ENCODE data around the gene ZFP36.

Gene ZFP36

GRCh38 chr19:39397360-39398296, 9.0 kb upstream of the ZFP36 start:
- DNase-seq = peak; percentile 88 to 95

GRCh38 chr19:39398297-39398864, 8.3 kb upstream of the ZFP36 start:
- DNase-seq = peak; percentile 81 to 89
- TF ChIP-seq GATA1 (IDR thresholded peaks at IDR 0.05; ENCODE audit: low read depth, low read length) (no peak), POLR2A (IDR thresholded peaks at IDR 0.05; ENCODE audit: low read length) (peak; percentile 51)

More at GRCh38 chr19:39397360-39398296, 9.0 kb upstream of the ZFP36 start:
- TF ChIP-seq POLR2A (IDR thresholded peaks at IDR 0.05; ENCODE audit: low read length) = no peak
- no peak for TF ChIP-seq GATA1 (IDR thresholded peaks at IDR 0.05; ENCODE audit: low read depth, low read length)

GRCh38 chr19:39399668-39400050, 7.0 kb upstream of the ZFP36 start:
- peak in 1 of 2 experiments; percentile 56 for DNase-seq
- TF ChIP-seq GATA1 (IDR thresholded peaks at IDR 0.05; ENCODE audit: low read depth, low read length) = no peak
- no peak for TF ChIP-seq POLR2A (IDR thresholded peaks at IDR 0.05; ENCODE audit: low read length)

- TF ChIP-seq POLR2A (IDR thresholded peaks at IDR 0.05; ENCODE audit: low read length) = no peak
- no peak for TF ChIP-seq GATA1 (IDR thresholded peaks at IDR 0.05; ENCODE audit: low read depth, low read length)
- no peak for DNase-seq
These were observed 6.6 kb upstream of the ZFP36 start for GRCh38 chr19:39400061-39400460.

- DNase-seq = no peak
- TF ChIP-seq POLR2A (IDR thresholded peaks at IDR 0.05; ENCODE audit: low read length) (peak; percentile 51), GATA1 (IDR thresholded peaks at IDR 0.05; ENCODE audit: low read depth, low read length) (no peak)
These were observed 5.5 kb upstream of the ZFP36 start for GRCh38 chr19:39401070-39401548.

GRCh38 chr19:39401549-39402345, 4.9 kb upstream of the ZFP36 start:
- DNase-seq = peak; percentile 86 to 88
- peak; percentile 40 for TF ChIP-seq POLR2A (IDR thresholded peaks at IDR 0.05; ENCODE audit: low read length)
- TF ChIP-seq GATA1 (IDR thresholded peaks at IDR 0.05; ENCODE audit: low read depth, low read length) = no peak

- TF ChIP-seq GATA1 (IDR thresholded peaks at IDR 0.05; ENCODE audit: low read depth, low read length) (no peak), POLR2A (IDR thresholded peaks at IDR 0.05; ENCODE audit: low read length) (peak; percentile 47)
- DNase-seq = peak; percentile 85 to 91
These were observed 4.0 kb upstream of the ZFP36 start for GRCh38 chr19:39402346-39403300.

- TF ChIP-seq POLR2A (IDR thresholded peaks at IDR 0.05; ENCODE audit: low read length) = peak; percentile 68
- no peak for TF ChIP-seq GATA1 (IDR thresholded peaks at IDR 0.05; ENCODE audit: low read depth, low read length)
- peak; percentile 87 to 95 for DNase-seq
These were observed 3.0 kb upstream of the ZFP36 start for GRCh38 chr19:39403331-39404312.

- DNase-seq = no peak
- no peak for TF ChIP-seq POLR2A (IDR thresholded peaks at IDR 0.05; ENCODE audit: low read length)
- no peak for TF ChIP-seq GATA1 (IDR thresholded peaks at IDR 0.05; ENCODE audit: low read depth, low read length)
These were observed 1.2 kb upstream of the ZFP36 start for GRCh38 chr19:39405261-39405957.

- TF ChIP-seq POLR2A (IDR thresholded peaks at IDR 0.05; ENCODE audit: low read length) (no peak), GATA1 (IDR thresholded peaks at IDR 0.05; ENCODE audit: low read depth, low read length) (no peak)
- peak; percentile 67 to 83 for DNase-seq
These were observed 540 bp upstream of the ZFP36 start for GRCh38 chr19:39405958-39406655.

- TF ChIP-seq POLR2A (IDR thresholded peaks at IDR 0.05; ENCODE audit: low read length) (peak; percentile 78), GATA1 (IDR thresholded peaks at IDR 0.05; ENCODE audit: low read depth, low read length) (no peak)
- no peak for DNase-seq
These were observed 688 bp downstream of the ZFP36 start for GRCh38 chr19:39407410-39407659.

All from erythroblast (primary cell).